Amygdala (tissue), 56 donors: ENCODE results near the gene RPS6KA6.

Experiments used
- DNase-seq, 56 donors: peaks; one replicate each; lab custom pipeline; 2025; lab: John Stamatoyannopoulos, UW

RPS6KA6 gene

GRCh38 chrX:84044051-84044450 is 143.9 kb downstream of the RPS6KA6 start:
- DNase-seq, result no peak
